ENCODE measurements around the gene BCL11B.

The BCL11B gene

DNA sequence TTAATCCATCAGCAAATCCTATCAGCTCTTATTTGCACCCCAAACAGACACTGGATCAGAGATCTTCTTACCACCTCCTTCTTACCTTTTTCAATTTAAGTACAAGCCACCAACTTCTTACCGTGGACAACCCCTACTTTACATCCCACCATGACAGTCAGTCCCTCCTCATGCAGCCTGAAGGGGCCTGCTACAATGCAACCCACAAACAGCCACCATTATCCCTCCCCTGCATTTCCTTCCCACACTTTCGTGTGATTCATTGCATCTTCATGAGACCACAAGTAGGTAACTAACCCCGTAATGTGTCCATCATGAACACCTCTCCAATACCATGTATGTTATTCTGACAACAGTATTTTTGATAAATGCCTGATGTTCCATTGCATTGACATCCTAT, 108.6 kb downstream of the BCL11B start:
- FAIRE-seq (no peak), DNase-seq (ENCODE audit: insufficient read length, low spot score) (no peak)
- no peak for TF ChIP-seq CTCF (IDR thresholded peaks at IDR 0.05; ENCODE audit: insufficient read depth, missing control alignments)

DNA sequence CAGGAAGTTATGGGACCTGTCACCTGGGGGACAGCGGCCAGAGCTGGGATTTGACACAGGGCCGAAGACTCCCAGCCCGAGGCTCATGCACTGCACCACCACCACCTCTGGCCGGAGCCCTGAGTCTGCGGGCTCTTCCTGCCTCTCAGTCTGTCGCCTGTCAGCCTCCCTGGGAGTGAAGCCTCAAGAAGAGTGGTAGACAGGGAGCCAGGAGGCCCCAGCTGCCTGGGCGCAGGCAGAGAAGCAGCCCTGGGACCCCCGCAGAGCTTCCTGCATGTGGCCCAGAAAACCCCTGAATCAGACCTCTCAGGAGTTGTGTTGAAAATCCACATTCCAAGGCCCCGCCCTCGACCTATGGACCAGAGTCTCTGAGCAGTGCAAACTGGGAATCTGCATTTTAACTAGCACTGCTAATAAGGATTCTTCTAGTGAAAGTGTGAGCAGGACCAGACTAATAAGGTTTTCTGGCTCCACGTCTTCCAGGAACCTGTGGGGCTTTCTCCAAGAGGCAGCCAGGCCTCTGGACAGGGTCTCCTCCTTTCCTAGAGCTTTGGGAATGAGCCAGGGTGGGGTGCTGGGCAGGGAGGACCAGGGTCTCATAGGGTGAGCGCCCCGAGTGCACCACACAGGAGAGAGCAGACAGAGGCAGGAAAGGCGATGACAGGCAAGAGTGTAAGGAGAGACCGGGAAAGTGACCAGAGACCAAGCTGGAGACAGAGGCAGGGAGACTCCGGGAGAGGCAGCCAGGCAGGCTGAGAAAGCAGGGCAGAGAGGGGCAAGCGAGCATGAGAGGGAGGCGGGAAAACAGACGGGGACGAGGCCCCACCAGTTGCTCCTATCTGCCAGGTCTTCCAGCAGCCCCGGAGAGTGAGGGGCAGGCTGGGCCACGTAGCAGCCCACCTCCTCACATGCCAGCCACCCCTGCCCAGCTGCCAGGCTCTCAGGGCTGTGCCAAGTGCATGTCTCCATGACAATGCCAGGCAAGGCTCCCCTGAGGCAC, 112.4 kb downstream of the BCL11B start:
- FAIRE-seq, result no peak
- TF ChIP-seq CTCF (IDR thresholded peaks at IDR 0.05; ENCODE audit: insufficient read depth, missing control alignments), result no peak
- DNase-seq (ENCODE audit: insufficient read length, low spot score), result no peak

GRCh38 chr14:99158646-99159165, 113.3 kb downstream of the BCL11B start:
- no peak for FAIRE-seq
- no peak for TF ChIP-seq CTCF (IDR thresholded peaks at IDR 0.05; ENCODE audit: insufficient read depth, missing control alignments)
- no peak for DNase-seq (ENCODE audit: insufficient read length, low spot score)

- FAIRE-seq (no peak), DNase-seq (ENCODE audit: insufficient read length, low spot score) (no peak)
- no peak for TF ChIP-seq CTCF (IDR thresholded peaks at IDR 0.05; ENCODE audit: insufficient read depth, missing control alignments)
Measured at GRCh38 chr14:99158150-99158549, 113.8 kb downstream of the BCL11B start.

DNA sequence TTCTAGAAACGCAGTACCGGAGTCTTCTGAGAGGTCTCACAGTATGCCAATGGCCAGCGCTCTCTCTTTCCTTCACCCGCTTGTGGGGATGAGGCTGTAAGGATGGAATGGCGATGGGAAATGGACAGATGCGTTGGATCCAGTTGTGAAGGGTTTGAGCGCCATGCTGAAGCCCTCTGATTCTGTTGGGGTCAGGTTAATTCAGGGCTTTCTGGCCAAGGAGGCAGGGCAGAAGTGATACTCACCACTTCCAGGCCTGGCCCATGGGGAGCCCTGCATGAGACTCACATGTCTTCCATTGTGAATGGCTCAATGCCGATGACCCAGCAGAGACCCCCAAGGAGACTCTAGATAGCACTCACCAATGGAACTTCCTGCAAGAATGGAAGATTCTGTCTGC, 114.3 kb downstream of the BCL11B start:
- no peak for TF ChIP-seq CTCF (IDR thresholded peaks at IDR 0.05; ENCODE audit: insufficient read depth, missing control alignments)
- FAIRE-seq, result no peak
- DNase-seq (ENCODE audit: insufficient read length, low spot score), result no peak

GRCh38 chr14:99157246-99157645, 114.8 kb downstream of the BCL11B start:
- no peak for TF ChIP-seq CTCF (IDR thresholded peaks at IDR 0.05; ENCODE audit: insufficient read depth, missing control alignments)
- no peak for FAIRE-seq

DNA sequence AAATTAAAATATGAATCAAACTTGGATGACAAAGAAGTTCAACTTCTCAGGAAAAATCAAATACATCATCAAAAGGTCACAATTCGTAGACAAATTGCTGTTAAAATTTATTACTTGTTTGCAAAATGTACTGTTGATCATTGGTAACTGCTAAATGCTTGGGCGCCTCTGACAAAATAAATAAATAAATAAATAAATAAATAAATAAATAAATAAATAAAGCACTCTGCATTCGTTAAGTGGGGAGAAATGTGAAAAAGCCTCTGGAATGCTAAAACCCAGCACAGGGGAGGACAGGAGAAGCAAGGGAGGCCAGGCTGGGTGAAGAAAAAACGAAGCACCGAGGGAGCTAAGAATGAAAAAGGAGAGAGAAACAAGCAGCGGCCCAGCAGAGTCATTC, 115.2 kb downstream of the BCL11B start:
- FAIRE-seq (no peak), DNase-seq (ENCODE audit: insufficient read length, low spot score) (no peak)
- TF ChIP-seq CTCF (IDR thresholded peaks at IDR 0.05; ENCODE audit: insufficient read depth, missing control alignments), result no peak

More at GRCh38 chr14:99157246-99157645, 114.8 kb downstream of the BCL11B start:
- no peak for DNase-seq (ENCODE audit: insufficient read length, low spot score)

Data from D721Med (cell line).